ENCODE results near the gene CCL22. TPM values are rescaled to one million over a fixed set of nuclear protein-coding genes. Genes with fewer than 3 reads are reported as not detected.

CCL22 gene
- total RNA-seq, 1 experiment from 2014 or later: not detected

GRCh38 chr16:57389087-57389468 lies 30.5 kb downstream of the CCL22 start:
- no peaks in the 10 kb centered on the region for H3K23me2 ChIP-seq (ENCODE audit: insufficient read length, low read depth, low read length, poor library complexity, severe bottlenecking)
- no peak overlapping the region for H4K5ac ChIP-seq (ENCODE audit: insufficient read length, low read depth, low read length)
- H3K9me3 Mint-ChIP-seq: peaks cover 2 to 5% of the 10 kb centered on the region in 2 experiments; a peak in 2 of 5 replicates
- H3K9ac ChIP-seq (ENCODE audit: extremely low read depth, insufficient read length, low read length): no peak overlapping the region
- peaks cover 8% of the 10 kb centered on the region for H3K27me3 Mint-ChIP-seq (ENCODE audit: low read depth)
- H4K8ac ChIP-seq (replicated peaks; ENCODE audit: insufficient read length, low read depth, low read length): no peak overlapping the region
- no peak for TF ChIP-seq CTCF (conservative IDR thresholded peaks at IDR 0.05)
- H3K4me3 Mint-ChIP-seq: no peak overlapping the region
- no peak overlapping the region for H2BK120ac ChIP-seq (ENCODE audit: low read depth, low read length, poor library complexity, severe bottlenecking)
- no peak for DNase-seq
- H3K56ac ChIP-seq (ENCODE audit: insufficient read length, low read depth, low read length): no peak overlapping the region
- H3K36me3 Mint-ChIP-seq (ENCODE audit: insufficient read depth in 1 of 3, low read depth in 3 of 3): no peaks in the 10 kb centered on the region
- 0 out of 2 replicates have a peak, but pooled peaks cover 2% of the 10 kb centered on the region for H3K4me1 ChIP-seq (ENCODE audit: insufficient read depth, low read length)
- H3K79me2 ChIP-seq (ENCODE audit: insufficient read depth, low read length): no peaks in the 10 kb centered on the region
- H2AFZ ChIP-seq (ENCODE audit: low read length): no peak overlapping the region
- H3K14ac ChIP-seq (ENCODE audit: insufficient read depth, low read length): no peak overlapping the region
- no peak overlapping the region for H3K23ac ChIP-seq (ENCODE audit: insufficient read length, low read depth, low read length)
- H2AK5ac ChIP-seq (ENCODE audit: insufficient read length, low read length): no peak overlapping the region
- no peaks in the 10 kb centered on the region for H3K9me3 ChIP-seq (ENCODE audit: control insufficient read depth, low read depth, low read length)
- H3K27ac Mint-ChIP-seq: no peak overlapping the region
- H2BK20ac ChIP-seq (ENCODE audit: low read depth, low read length, poor library complexity, severe bottlenecking): no peak overlapping the region
- H3K4ac ChIP-seq (ENCODE audit: low read depth, low read length): no peak overlapping the region
- no peak overlapping the region for H2BK12ac ChIP-seq (ENCODE audit: insufficient read length, low read depth, low read length)
- H3K27me3 ChIP-seq (ENCODE audit: insufficient read depth, low read length): no peaks in the 10 kb centered on the region
- H3K4me2 ChIP-seq (ENCODE audit: insufficient read depth, insufficient read length, low read length): no peak overlapping the region
- no peak overlapping the region for H3T11ph ChIP-seq (ENCODE audit: low read length)
- no peak overlapping the region for H3K27ac ChIP-seq (ENCODE audit: insufficient read length, low read depth, low read length)
- peaks cover 5 to 16% of the 10 kb centered on the region in 2 experiments for H3K4me1 Mint-ChIP-seq
- no peaks in the 10 kb centered on the region for H3K79me1 ChIP-seq (ENCODE audit: insufficient read depth, low read depth, low read length, poor library complexity, severe bottlenecking)
- no CpG with 5 or more reads among the region's 3 CpGs for WGBS (ENCODE audit: extremely low coverage, insufficient read length, low lambda C conversion rate)
- no peak overlapping the region for H2BK15ac ChIP-seq (ENCODE audit: low read depth, low read length)
- no peaks in the 10 kb centered on the region for H4K20me1 ChIP-seq (ENCODE audit: control insufficient read depth, insufficient read depth, insufficient read length)
- no peak overlapping the region for H2BK5ac ChIP-seq (ENCODE audit: insufficient read length, low read length)
- H4K91ac ChIP-seq (ENCODE audit: insufficient read length, low read depth, low read length): no peak overlapping the region
- no peak overlapping the region for H3K18ac ChIP-seq (ENCODE audit: insufficient read length, low read depth, low read length)

Measured in H9 (cell line).